K562 (cell line): Measurements from ENCODE around the gene PLCG2. TPM values are rescaled to one million over a fixed set of nuclear protein-coding genes. Genes with fewer than 3 reads are reported as not detected.
A peak's percentile ranks its signal among the peaks of the same experiment; 100 is the strongest.

Source experiments
- ATAC-seq: fragments of 200-7000 bp; cut with Tn5 transposase; 3 replicates; pipeline ENCODE4 v1.9.1; 2020; ENCODE audit warnings: moderate library complexity
- BruUV-seq: library from RNA; stranded (reverse); fragments of 400-500 nt; replicated peaks from 2 replicates; lab custom pipeline; 2021; lab: Mats Ljungman, UMichigan
- CTCF ChIA-PET: fragments of 300-600 bp; formaldehyde crosslinking; extraction: SDS; loops from one replicate; lab custom pipeline; 2021; ENCODE audit warnings: low intra/inter-chr PET ratio; lab: Yijun Ruan, JAX
- POLR2A ChIA-PET: fragments of 300-600, 350-650 bp; sonication (Branson Sonifier 250); formaldehyde crosslinking; extraction: SDS; loops from one replicate; lab custom pipeline; 2021; ENCODE audit warnings: antibody characterized with exemption, inconsistent platforms; lab: Yijun Ruan, JAX
- DNase-seq, 4 experiments: peaks; one replicate each; pipeline versions ENCODE4 v3.0.0 to v3.0.0-alpha.2; 2011 to 2018; ENCODE audit warnings: low spot score in 3 of 4, mixed read lengths in 3 of 4; ENCODE audit errors: extremely low read depth in 1 of 4
- FAIRE-seq: peaks from 2 replicates; lab custom pipeline; 2011; peaks lifted over from hg19 to GRCh38; lab: Jason Lieb, UNC
- H2AFZ ChIP-seq: 2 replicates; pipeline ENCODE4 v1.6.0; 2011; ENCODE audit warnings: low read depth, low read length, control low read depth, inconsistent platforms
- H3K27ac ChIP-seq: fragments of 200-600 bp; 3 replicates; pipeline ENCODE4 v1.8.0; 2011; ENCODE audit warnings: low read depth, mild to moderate bottlenecking, control low read depth, inconsistent platforms, low read length, moderate library complexity, mixed read lengths; ENCODE audit errors: extremely low read depth
- H3K27me3 ChIP-seq, 2 experiments: fragments of 300-600 bp in 1 of 2; 2 replicates in 1 of 2; 3 replicates in 1 of 2; pipeline versions ENCODE4 v1.6.0 to v1.8.0; 2011; ENCODE audit warnings: inconsistent platforms in 2 of 2, low read length in 2 of 2, mild to moderate bottlenecking in 1 of 2, mixed read lengths in 1 of 2, moderate library complexity in 1 of 2; ENCODE audit not compliant: control insufficient read depth in 2 of 2, insufficient read depth in 2 of 2
- H3K36me3 ChIP-seq: fragments of 300-600 bp; 3 replicates; pipeline ENCODE4 v1.8.0; 2011; ENCODE audit warnings: mild to moderate bottlenecking, low read length, inconsistent platforms; ENCODE audit not compliant: control insufficient read depth, insufficient read depth
- H3K4me1 ChIP-seq, 2 experiments: fragments of 200-600 bp in 1 of 2; replicated peaks in 1 of 2; 2 replicates in 1 of 2; 3 replicates in 1 of 2; pipeline versions ENCODE4 v1.5.1 to v1.8.0; 2011; ENCODE audit warnings: inconsistent platforms in 2 of 2, low read length in 2 of 2, mild to moderate bottlenecking in 1 of 2, mixed read lengths in 1 of 2, moderate library complexity in 1 of 2; ENCODE audit not compliant: control insufficient read depth in 2 of 2, insufficient read depth in 2 of 2
- H3K4me2 ChIP-seq: 2 replicates; pipeline ENCODE4 v1.6.1; 2011; ENCODE audit warnings: low read length, control low read depth, inconsistent platforms, mixed read lengths; ENCODE audit not compliant: insufficient read depth
- H3K4me3 ChIP-seq: fragments of 200-600 bp; sonication (generic), shearing (Covaris generic); 2 replicates; pipeline ENCODE4 v1.5.1; 2016; ENCODE audit warnings: control low read depth, inconsistent platforms
- H3K79me2 ChIP-seq: fragments of 200-600 bp; 3 replicates; pipeline ENCODE4 v1.8.0; 2011; ENCODE audit warnings: low read length, inconsistent platforms; ENCODE audit not compliant: control insufficient read depth, insufficient read depth
- H3K9ac ChIP-seq, 2 experiments: 2 replicates each; pipeline versions ENCODE4 v1.6.0 to v1.6.1; 2011; ENCODE audit warnings: low read depth in 2 of 2, low read length in 2 of 2, control low read depth in 1 of 2, inconsistent platforms in 1 of 2, mild to moderate bottlenecking in 1 of 2, mixed read lengths in 1 of 2; ENCODE audit not compliant: insufficient read depth in 1 of 2
- H3K9me1 ChIP-seq: one replicate; pipeline ENCODE4 v1.6.0; 2011; ENCODE audit warnings: inconsistent platforms, mild to moderate bottlenecking, low read length, moderate library complexity; ENCODE audit not compliant: control insufficient read depth, insufficient read depth
- H3K9me3 ChIP-seq: replicated peaks from 2 replicates; pipeline ENCODE4 v1.5.1; 2011; ENCODE audit warnings: low read depth, low read length, inconsistent platforms; ENCODE audit not compliant: control insufficient read depth, insufficient read depth
- H4K20me1 ChIP-seq: replicated peaks from 2 replicates; pipeline ENCODE4 v1.6.1; 2011; ENCODE audit warnings: low read length, inconsistent platforms, mixed read lengths; ENCODE audit not compliant: control insufficient read depth, insufficient read depth
- ADNP ChIP-seq: fragments of 200-800 bp; sonication (Bioruptor generic); IDR thresholded peaks from 2 replicates; pipeline ENCODE4 v1.6.1; 2016; ENCODE audit warnings: missing genetic modification characterization, missing compliant biosample characterization
- BCOR ChIP-seq: fragments of 450-650 bp; IDR thresholded peaks from 2 replicates; pipeline ENCODE4 v1.6.1; 2016
- BHLHE40 ChIP-seq: IDR thresholded peaks from 2 replicates; pipeline ENCODE4 v1.6.1; 2011; ENCODE audit warnings: low read length, improper control_type of control experiment
- HDAC2 ChIP-seq: fragments of 450-650 bp; IDR thresholded peaks from 2 replicates; pipeline ENCODE4 v1.6.1; 2016; ENCODE audit warnings: mild to moderate bottlenecking
- RBM25 ChIP-seq: fragments of 200-400 bp; formaldehyde crosslinking; IDR thresholded peaks from 2 replicates; pipeline ENCODE4 v1.6.1; 2018; ENCODE audit warnings: low read length, low read depth, moderate library complexity; ENCODE audit not compliant: severe bottlenecking
- SUPT5H ChIP-seq: fragments of 450-650 bp; IDR thresholded peaks from 2 replicates; pipeline ENCODE4 v1.6.1; 2016
- ZNF174 ChIP-seq: fragments of 250-450 bp; sonication (Bioruptor Pico); IDR thresholded peaks from 2 replicates; pipeline ENCODE4 v1.4.0; 2020; ENCODE audit warnings: mild to moderate bottlenecking
- WGBS: fragments of 100-300 bp; shearing (Covaris generic); methylation state at CpG from one replicate; pipeline ENCODE4 v1.1.6; 2016; ENCODE audit warnings: low coverage, mixed read lengths; ENCODE audit not compliant: insufficient coverage; ENCODE audit errors: missing lambda C conversion rate; 5-methylcytosine and 5-hydroxymethylcytosine counted together
- in situ Hi-C: fragments of 300-500 bp; cut with MboI; formaldehyde crosslinking; loops from 4 replicates; pipeline ENCODE4 v1.15.0; 2018; ENCODE audit warnings: inconsistent platforms, mixed read lengths
- intact Hi-C: fragments of 100-400 bp; cut with micrococcal nuclease; formaldehyde crosslinking; loops from 2 replicates; pipeline ENCODE4 v1.14.2; 2022
- polyA plus RNA-seq, 8 experiments: library from polyadenylated mRNA; depleted of rRNA in 4 of 8; stranded (reverse) in 5 of 8; unstranded in 3 of 8; fragments of >200 nt; fragmentation: Nextera tagmentation in 2 of 8; fragmentation: Illumina TruSeq in 1 of 8; extraction: Ambion mirVana in 2 of 8; extraction: Trizol in 1 of 8; gene quantifications; 2 replicates each; pipeline versions ENCODE4 v1.2.1 to v1.2.3, GENCODE V29; 2011 to 2014; ENCODE audit warnings: inconsistent platforms in 1 of 8, missing spikeins in 1 of 8
- total RNA-seq, 7 experiments: library from RNA; depleted of rRNA in 6 of 7; stranded (reverse); fragments of >200 nt in 6 of 7; fragmentation: Illumina TruSeq in 2 of 7; extraction: Trizol in 2 of 7; gene quantifications; 2 replicates each; pipeline versions ENCODE4 v1.2.1 to v1.2.3, GENCODE V29; 2011 to 2021; ENCODE audit warnings: low replicate concordance in 1 of 7
- TF ChIP-seq, protein P1 (sequence below), 2 experiments: fragments of 450-650 bp in 1 of 2; IDR thresholded peaks; 2 replicates each; pipeline ENCODE4 v1.6.1; 2011 to 2017; ENCODE audit warnings: low read depth in 2 of 2, antibody characterized with exemption in 1 of 2, borderline replicate concordance in 1 of 2, low read length in 1 of 2, mild to moderate bottlenecking in 1 of 2, mixed read lengths in 1 of 2; ENCODE audit not compliant: control insufficient read depth in 1 of 2
- TF ChIP-seq, protein P2 (sequence below): sonication (generic); formaldehyde crosslinking; IDR thresholded peaks from 2 replicates; pipeline ENCODE4 v1.8.1; 2023; ENCODE audit warnings: mild to moderate bottlenecking, missing genetic modification reagents

Gene PLCG2
- total and polyA plus RNA-seq, 9 of the 15 experiments (the other 6 are each of a cell fraction or from before 2014, with no cell fraction given), result 0.94 to 7.1 (median 3.1) TPM

DNA sequence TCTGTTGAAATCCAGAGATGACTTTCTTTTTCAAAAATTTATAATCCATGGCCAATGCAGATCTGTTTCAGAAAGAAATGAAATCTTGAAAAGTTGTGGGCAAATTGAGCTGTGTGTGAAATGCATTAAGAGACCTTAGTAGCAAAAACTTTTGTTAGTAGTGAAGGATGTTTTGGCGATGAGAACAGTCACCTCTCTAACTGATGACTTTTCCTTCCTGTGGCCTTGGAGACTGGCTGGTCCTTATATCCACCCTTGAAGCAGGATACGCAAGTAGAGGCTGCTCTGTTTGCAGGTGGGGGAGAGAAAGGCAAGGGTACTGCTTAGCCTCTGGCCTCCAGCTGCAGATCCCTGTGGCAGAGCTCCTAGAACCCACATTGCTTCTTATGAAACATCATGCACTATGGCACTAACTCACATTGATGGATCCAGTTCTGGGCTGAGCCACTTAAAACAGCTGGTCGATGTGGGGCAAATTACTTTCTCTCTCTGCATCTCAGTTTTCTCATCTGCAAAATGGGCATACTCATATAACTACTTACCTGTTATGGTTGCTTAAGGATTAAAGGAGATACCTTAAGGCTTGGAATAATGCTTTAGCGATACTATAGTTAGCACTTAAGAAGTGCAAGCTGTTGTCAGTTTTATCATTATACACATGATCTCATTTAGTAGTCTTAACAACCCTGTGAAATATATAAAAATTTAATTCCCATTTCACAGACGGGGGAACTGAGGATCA lies 142.9 kb downstream of the PLCG2 start:
- intact Hi-C loops, result no loop called here
- WGBS, result 6% methylated on average over 5 of the region's 5 CpGs
- TF ChIP-seq BCOR (peak; percentile 44; the same call in 1 of the 2 replicates), RBM25 (peak; percentile 69), ZNF174 (no peak), ADNP (tag) (peak; percentile 64; the same call in 1 of the 2 replicates)
- H3K4me3 ChIP-seq, result no peak overlapping the region
- FAIRE-seq (no peak), DNase-seq (no peak), ATAC-seq (no peak)
- H4K20me1 ChIP-seq, result no peaks in the 10 kb centered on the region
- no TSS peak for BruUV-seq
- H3K27me3 ChIP-seq, result peaks cover 36 to 57% of the 10 kb centered on the region in 2 experiments
- no peak overlapping the region for H3K27ac ChIP-seq
- no peaks in the 10 kb centered on the region for H3K9me3 ChIP-seq
- no peak overlapping the region for H2AFZ ChIP-seq
- no peak overlapping the region for H3K4me2 ChIP-seq
- no peaks in the 10 kb centered on the region for H3K4me1 ChIP-seq
- no peak overlapping the region for H3K9ac ChIP-seq
- H3K79me2 ChIP-seq, result no peaks in the 10 kb centered on the region
- no peaks in the 10 kb centered on the region for H3K9me1 ChIP-seq
- in situ Hi-C loops, result no loop called here
- H3K36me3 ChIP-seq, result no peaks in the 10 kb centered on the region
- CTCF ChIA-PET, result interaction anchor here (0.7 kb wide), 1 partner anchor 14 kb away, joined by 4 read pairs; no protein-coding TSS in a partner anchor
- POLR2A ChIA-PET, result interaction anchor here (0.5 to 0.7 kb wide), 4 partner anchors 8 to 182 kb away, joined by 3 read pairs; no protein-coding TSS in a partner anchor

DNA sequence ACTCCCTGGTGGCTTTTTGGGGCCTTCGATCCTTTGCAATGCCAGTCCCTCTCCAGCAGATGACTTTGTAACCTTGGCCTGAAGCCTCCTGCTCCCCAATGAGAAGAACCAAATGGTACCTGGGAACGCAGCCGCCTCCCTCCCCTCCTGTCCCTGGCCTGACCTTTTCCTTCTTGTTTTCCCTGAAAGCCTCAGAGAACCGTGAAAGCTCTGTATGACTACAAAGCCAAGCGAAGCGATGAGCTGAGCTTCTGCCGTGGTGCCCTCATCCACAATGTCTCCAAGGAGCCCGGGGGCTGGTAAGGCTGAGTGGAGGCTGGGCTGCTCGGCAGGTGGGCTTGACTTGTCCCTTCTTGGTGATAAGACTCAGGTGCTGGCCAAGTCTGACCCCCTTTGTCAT lies 144.2 kb downstream of the PLCG2 start:
- Histone ChIP-seq H2AFZ (no peak overlapping the region), H3K4me1 (0 out of 5 replicates have a peak, but pooled peaks cover 0 to 1% of the 10 kb centered on the region in 2 experiments), H3K9ac (no peak overlapping the region), H3K36me3 (no peaks in the 10 kb centered on the region), H3K27me3 (peaks cover 36 to 66% of the 10 kb centered on the region in 2 experiments), H3K4me3 (no peak overlapping the region), H3K27ac (no peak overlapping the region), H3K9me3 (no peaks in the 10 kb centered on the region), H4K20me1 (no peaks in the 10 kb centered on the region), H3K9me1 (no peaks in the 10 kb centered on the region), H3K4me2 (no peak overlapping the region), H3K79me2 (no peaks in the 10 kb centered on the region)
- ChIA-PET POLR2A (interaction anchor here (0.5 kb wide), 1 partner anchor 78 kb away, joined by 4 read pairs; no protein-coding TSS in a partner anchor), CTCF (no interaction called here)
- DNase-seq, result no peak
- FAIRE-seq, result no peak
- in situ Hi-C loops (no loop called here), intact Hi-C loops (no loop called here)
- WGBS, result 9% methylated on average over 9 of the region's 9 CpGs
- ATAC-seq, result no peak
- no TSS peak for BruUV-seq
- TF ChIP-seq, protein P1, sequence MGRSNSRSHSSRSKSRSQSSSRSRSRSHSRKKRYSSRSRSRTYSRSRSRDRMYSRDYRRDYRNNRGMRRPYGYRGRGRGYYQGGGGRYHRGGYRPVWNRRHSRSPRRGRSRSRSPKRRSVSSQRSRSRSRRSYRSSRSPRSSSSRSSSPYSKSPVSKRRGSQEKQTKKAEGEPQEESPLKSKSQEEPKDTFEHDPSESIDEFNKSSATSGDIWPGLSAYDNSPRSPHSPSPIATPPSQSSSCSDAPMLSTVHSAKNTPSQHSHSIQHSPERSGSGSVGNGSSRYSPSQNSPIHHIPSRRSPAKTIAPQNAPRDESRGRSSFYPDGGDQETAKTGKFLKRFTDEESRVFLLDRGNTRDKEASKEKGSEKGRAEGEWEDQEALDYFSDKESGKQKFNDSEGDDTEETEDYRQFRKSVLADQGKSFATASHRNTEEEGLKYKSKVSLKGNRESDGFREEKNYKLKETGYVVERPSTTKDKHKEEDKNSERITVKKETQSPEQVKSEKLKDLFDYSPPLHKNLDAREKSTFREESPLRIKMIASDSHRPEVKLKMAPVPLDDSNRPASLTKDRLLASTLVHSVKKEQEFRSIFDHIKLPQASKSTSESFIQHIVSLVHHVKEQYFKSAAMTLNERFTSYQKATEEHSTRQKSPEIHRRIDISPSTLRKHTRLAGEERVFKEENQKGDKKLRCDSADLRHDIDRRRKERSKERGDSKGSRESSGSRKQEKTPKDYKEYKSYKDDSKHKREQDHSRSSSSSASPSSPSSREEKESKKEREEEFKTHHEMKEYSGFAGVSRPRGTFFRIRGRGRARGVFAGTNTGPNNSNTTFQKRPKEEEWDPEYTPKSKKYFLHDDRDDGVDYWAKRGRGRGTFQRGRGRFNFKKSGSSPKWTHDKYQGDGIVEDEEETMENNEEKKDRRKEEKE (IDR thresholded peaks at IDR 0.05; ENCODE audit: borderline replicate concordance in 1 of 2, control insufficient read depth in 1 of 2, low read depth in 2 of 2, low read length in 1 of 2), result no peak
- TF ChIP-seq BHLHE40 (no peak), SUPT5H (no peak), HDAC2 (no peak)
- TF ChIP-seq, protein P2, sequence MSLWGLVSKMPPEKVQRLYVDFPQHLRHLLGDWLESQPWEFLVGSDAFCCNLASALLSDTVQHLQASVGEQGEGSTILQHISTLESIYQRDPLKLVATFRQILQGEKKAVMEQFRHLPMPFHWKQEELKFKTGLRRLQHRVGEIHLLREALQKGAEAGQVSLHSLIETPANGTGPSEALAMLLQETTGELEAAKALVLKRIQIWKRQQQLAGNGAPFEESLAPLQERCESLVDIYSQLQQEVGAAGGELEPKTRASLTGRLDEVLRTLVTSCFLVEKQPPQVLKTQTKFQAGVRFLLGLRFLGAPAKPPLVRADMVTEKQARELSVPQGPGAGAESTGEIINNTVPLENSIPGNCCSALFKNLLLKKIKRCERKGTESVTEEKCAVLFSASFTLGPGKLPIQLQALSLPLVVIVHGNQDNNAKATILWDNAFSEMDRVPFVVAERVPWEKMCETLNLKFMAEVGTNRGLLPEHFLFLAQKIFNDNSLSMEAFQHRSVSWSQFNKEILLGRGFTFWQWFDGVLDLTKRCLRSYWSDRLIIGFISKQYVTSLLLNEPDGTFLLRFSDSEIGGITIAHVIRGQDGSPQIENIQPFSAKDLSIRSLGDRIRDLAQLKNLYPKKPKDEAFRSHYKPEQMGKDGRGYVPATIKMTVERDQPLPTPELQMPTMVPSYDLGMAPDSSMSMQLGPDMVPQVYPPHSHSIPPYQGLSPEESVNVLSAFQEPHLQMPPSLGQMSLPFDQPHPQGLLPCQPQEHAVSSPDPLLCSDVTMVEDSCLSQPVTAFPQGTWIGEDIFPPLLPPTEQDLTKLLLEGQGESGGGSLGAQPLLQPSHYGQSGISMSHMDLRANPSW (CRISPR knock-in tag), result no peak
